Measurements from ENCODE around the gene RANBP1.
"Not testable (repeated sequence)": the region's sequence is repeated elsewhere in the genome, so short reads cannot be mapped to it uniquely, and the experiment has no call there.

RANBP1 gene

GRCh38 chr22:20151276-20151588, 35.3 kb downstream of the RANBP1 start:
- DNase-seq (ENCODE audit: low read depth, low spot score), result no peak

GRCh38 chr22:20152464-20152890, 36.6 kb downstream of the RANBP1 start:
- DNase-seq (ENCODE audit: low read depth, low spot score), result no peak

- DNase-seq (ENCODE audit: low read depth, low spot score), result no peak
Measured at GRCh38 chr22:20153945-20154344, 38.0 kb downstream of the RANBP1 start.

GRCh38 chr22:20154602-20155187, 38.8 kb downstream of the RANBP1 start:
- DNase-seq (ENCODE audit: low read depth, low spot score), result no peak

GRCh38 chr22:20155330-20156041, 39.6 kb downstream of the RANBP1 start:
- DNase-seq (ENCODE audit: low read depth, low spot score), result no peak

GRCh38 chr22:20156042-20156389, 40.1 kb downstream of the RANBP1 start:
- DNase-seq (ENCODE audit: low read depth, low spot score), result no peak

- DNase-seq (ENCODE audit: low read depth, low spot score), result peak; percentile 33
Measured at GRCh38 chr22:20156611-20157429, 40.9 kb downstream of the RANBP1 start.

- no peak for DNase-seq (ENCODE audit: low read depth, low spot score)
Measured at GRCh38 chr22:20157430-20158183, 41.7 kb downstream of the RANBP1 start.

GRCh38 chr22:20158391-20159036, 42.6 kb downstream of the RANBP1 start:
- DNase-seq (ENCODE audit: low read depth, low spot score), result no peak

GRCh38 chr22:20159076-20159475, 43.2 kb downstream of the RANBP1 start:
- no peak for DNase-seq (ENCODE audit: low read depth, low spot score)

GRCh38 chr22:20159531-20159930, 43.6 kb downstream of the RANBP1 start:
- DNase-seq (ENCODE audit: low read depth, low spot score), result not testable (repeated sequence)

- DNase-seq (ENCODE audit: low read depth, low spot score), result no peak
Measured at GRCh38 chr22:20160041-20160440, 44.1 kb downstream of the RANBP1 start.

- no peak for DNase-seq (ENCODE audit: low read depth, low spot score)
Measured at GRCh38 chr22:20164863-20165262, 49.0 kb downstream of the RANBP1 start.

GRCh38 chr22:20165421-20165820, 49.5 kb downstream of the RANBP1 start:
- no peak for DNase-seq (ENCODE audit: low read depth, low spot score)

GRCh38 chr22:20165913-20166312, 50.0 kb downstream of the RANBP1 start:
- DNase-seq (ENCODE audit: low read depth, low spot score), result no peak

- no peak for DNase-seq (ENCODE audit: low read depth, low spot score)
Measured at GRCh38 chr22:20166703-20167102, 50.8 kb downstream of the RANBP1 start.

GRCh38 chr22:20167643-20168322, 51.9 kb downstream of the RANBP1 start:
- no peak for DNase-seq (ENCODE audit: low read depth, low spot score)

GRCh38 chr22:20169253-20169822, 53.4 kb downstream of the RANBP1 start:
- no peak for DNase-seq (ENCODE audit: low read depth, low spot score)

GRCh38 chr22:20170170-20170569, 54.3 kb downstream of the RANBP1 start:
- no peak for DNase-seq (ENCODE audit: low read depth, low spot score)

GRCh38 chr22:20171288-20172140, 55.6 kb downstream of the RANBP1 start:
- DNase-seq (ENCODE audit: low read depth, low spot score), result no peak

All from smooth muscle cell of the brain vasculature (primary cell).